Measurements from ENCODE around the gene MEPCE.
A peak's percentile ranks its signal among the peaks of the same experiment; 100 is the strongest.
"Not testable (repeated sequence)": the region's sequence is repeated elsewhere in the genome, so short reads cannot be mapped to it uniquely, and the experiment has no call there.

Gene MEPCE

GRCh38 chr7:100380196-100380595 lies 49.4 kb upstream of the MEPCE start:
- Histone ChIP-seq H3K4me3 (ENCODE audit: low read depth, low read length) (no peak overlapping the region), H3K27ac (ENCODE audit: extremely low read depth, low read depth, low read length) (no peak overlapping the region), H3K36me3 (ENCODE audit: control insufficient read depth in 2 of 2, insufficient read depth in 1 of 2, low read length in 2 of 2) (no peaks in the 10 kb centered on the region), H3K9me3 (ENCODE audit: control insufficient read depth, insufficient read depth, low read depth, low read length) (no peaks in the 10 kb centered on the region), H3K4me1 (ENCODE audit: control insufficient read depth, insufficient read depth, low read length) (no peaks in the 10 kb centered on the region)
- ChIA-PET POLR2A (no interaction called here), CTCF (interaction anchor here (0.7 to 1.4 kb wide), 2 partner anchors 27 to 74 kb away, joined by 3 read pairs; no protein-coding TSS in a partner anchor)
- TF ChIP-seq ZNF37A (tag by site-specific recombination; IDR thresholded peaks at IDR 0.05): no peak
- no peak for TF ChIP-seq ZNF214 (tag by site-specific recombination; IDR thresholded peaks at IDR 0.05; ENCODE audit: borderline replicate concordance)
- TF ChIP-seq ZNF366 (tag by site-specific recombination; conservative IDR thresholded peaks at IDR 0.05): no peak
- no peak for TF ChIP-seq ZNF311 (tag by site-specific recombination; IDR thresholded peaks at IDR 0.05; ENCODE audit: borderline replicate concordance)
- no peak for TF ChIP-seq TCF7L2 (IDR thresholded peaks at IDR 0.05; ENCODE audit: borderline replicate concordance, low read depth, low read length)
- TF ChIP-seq ZIC2 (tag by site-specific recombination; IDR thresholded peaks at IDR 0.05): no peak
- no peak for TF ChIP-seq ZNF585B (tag by site-specific recombination; IDR thresholded peaks at IDR 0.05)
- TF ChIP-seq ZNF837 (tag by site-specific recombination; IDR thresholded peaks at IDR 0.05): no peak
- no peak for TF ChIP-seq OSR2 (tag by site-specific recombination; IDR thresholded peaks at IDR 0.05)
- no peak for TF ChIP-seq BCL6B (tag by site-specific recombination; IDR thresholded peaks at IDR 0.05)
- TF ChIP-seq GLIS2 (tag by site-specific recombination; IDR thresholded peaks at IDR 0.05): no peak

GRCh38 chr7:100381531-100382233 lies 47.9 kb upstream of the MEPCE start:
- H3K4me3 ChIP-seq (ENCODE audit: low read depth, low read length); H3K4me1 ChIP-seq (ENCODE audit: control insufficient read depth, insufficient read depth, low read length); H3K36me3 ChIP-seq (ENCODE audit: control insufficient read depth in 2 of 2, insufficient read depth in 1 of 2, low read length in 2 of 2); H3K27ac ChIP-seq (ENCODE audit: extremely low read depth, low read depth, low read length); H3K9me3 ChIP-seq (ENCODE audit: control insufficient read depth, insufficient read depth, low read depth, low read length); CTCF ChIA-PET: not testable (repeated sequence)
- POLR2A ChIA-PET: interaction anchor here (1.1 to 1.4 kb wide), 3 partner anchors 26 to 63 kb away, joined by 3 to 4 read pairs (median 3); partner anchors contain the start of gene ZCWPW1

GRCh38 chr7:100382234-100382853 lies 47.3 kb upstream of the MEPCE start:
- H3K27ac ChIP-seq (ENCODE audit: extremely low read depth, low read depth, low read length); H3K4me3 ChIP-seq (ENCODE audit: low read depth, low read length); H3K9me3 ChIP-seq (ENCODE audit: control insufficient read depth, insufficient read depth, low read depth, low read length); H3K4me1 ChIP-seq (ENCODE audit: control insufficient read depth, insufficient read depth, low read length); H3K36me3 ChIP-seq (ENCODE audit: control insufficient read depth in 2 of 2, insufficient read depth in 1 of 2, low read length in 2 of 2): not testable (repeated sequence)
- TF ChIP-seq ZNF350 (tag by site-specific recombination; IDR thresholded peaks at IDR 0.05): peak; percentile 58; the same call in 1 of the 2 replicates
- TF ChIP-seq SP2 (tag by site-specific recombination; IDR thresholded peaks at IDR 0.05): peak; percentile 25
- POLR2A ChIA-PET: interaction anchor here (1.1 to 1.4 kb wide), 3 partner anchors 26 to 62 kb away, joined by 3 to 4 read pairs (median 3); partner anchors contain the start of gene ZCWPW1
- CTCF ChIA-PET: interaction anchor here (0.5 to 0.7 kb wide), 2 partner anchors 20 to 256 kb away, joined by 3 read pairs; no protein-coding TSS in a partner anchor

DNA sequence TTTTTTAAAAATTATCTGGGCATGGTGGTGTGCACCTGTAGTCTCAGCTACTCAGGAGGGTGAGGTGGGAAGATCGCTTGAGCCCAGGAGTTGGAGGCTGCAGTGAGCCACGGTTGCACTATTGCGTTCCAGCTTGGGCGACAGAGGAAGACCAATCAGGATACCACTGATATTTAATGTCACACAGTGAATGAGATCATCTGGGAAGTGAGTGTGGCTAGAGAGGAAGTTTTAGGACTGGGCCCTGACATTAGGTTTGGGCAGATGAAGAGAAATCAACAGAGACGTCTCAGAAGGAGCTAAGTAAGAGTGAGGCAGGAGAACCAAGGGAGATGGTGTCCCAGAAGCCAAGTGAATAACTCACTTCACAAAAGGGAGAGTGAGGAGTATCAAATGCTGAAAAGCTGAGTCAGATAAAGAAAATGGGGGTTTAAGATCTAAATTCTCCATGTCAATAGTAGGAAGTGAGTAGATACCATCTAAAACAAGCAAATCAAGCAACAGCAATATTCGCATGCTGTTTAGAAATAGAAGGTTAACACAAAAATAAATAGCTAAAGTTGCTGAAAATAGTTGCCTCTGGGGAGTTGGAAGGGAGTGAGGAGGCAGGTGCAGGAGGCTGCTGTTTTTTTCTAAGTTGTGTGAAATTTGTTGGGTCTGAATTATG lies 44.9 kb upstream of the MEPCE start:
- TF ChIP-seq SETDB1 (IDR thresholded peaks at IDR 0.05; ENCODE audit: insufficient read length, low read length) (no peak), ZNF658 (tag by site-specific recombination; IDR thresholded peaks at IDR 0.05) (no peak), ZNF37A (tag by site-specific recombination; IDR thresholded peaks at IDR 0.05) (no peak), EGR2 (tag by site-specific recombination; IDR thresholded peaks at IDR 0.05; ENCODE audit: low read depth) (no peak), ELK4 (IDR thresholded peaks at IDR 0.05; ENCODE audit: borderline replicate concordance, low read depth, low read length) (no peak), ZNF132 (tag by site-specific recombination; IDR thresholded peaks at IDR 0.05; ENCODE audit: borderline replicate concordance) (no peak), ZNF510 (tag by site-specific recombination; IDR thresholded peaks at IDR 0.05; ENCODE audit: insufficient replicate concordance) (no peak), ZNF140 (tag by site-specific recombination; IDR thresholded peaks at IDR 0.05) (no peak), ZNF23 (tag by site-specific recombination; IDR thresholded peaks at IDR 0.05; ENCODE audit: borderline replicate concordance) (no peak)
- TF ChIP-seq, protein P1, sequence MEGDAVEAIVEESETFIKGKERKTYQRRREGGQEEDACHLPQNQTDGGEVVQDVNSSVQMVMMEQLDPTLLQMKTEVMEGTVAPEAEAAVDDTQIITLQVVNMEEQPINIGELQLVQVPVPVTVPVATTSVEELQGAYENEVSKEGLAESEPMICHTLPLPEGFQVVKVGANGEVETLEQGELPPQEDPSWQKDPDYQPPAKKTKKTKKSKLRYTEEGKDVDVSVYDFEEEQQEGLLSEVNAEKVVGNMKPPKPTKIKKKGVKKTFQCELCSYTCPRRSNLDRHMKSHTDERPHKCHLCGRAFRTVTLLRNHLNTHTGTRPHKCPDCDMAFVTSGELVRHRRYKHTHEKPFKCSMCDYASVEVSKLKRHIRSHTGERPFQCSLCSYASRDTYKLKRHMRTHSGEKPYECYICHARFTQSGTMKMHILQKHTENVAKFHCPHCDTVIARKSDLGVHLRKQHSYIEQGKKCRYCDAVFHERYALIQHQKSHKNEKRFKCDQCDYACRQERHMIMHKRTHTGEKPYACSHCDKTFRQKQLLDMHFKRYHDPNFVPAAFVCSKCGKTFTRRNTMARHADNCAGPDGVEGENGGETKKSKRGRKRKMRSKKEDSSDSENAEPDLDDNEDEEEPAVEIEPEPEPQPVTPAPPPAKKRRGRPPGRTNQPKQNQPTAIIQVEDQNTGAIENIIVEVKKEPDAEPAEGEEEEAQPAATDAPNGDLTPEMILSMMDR (tag by site-specific recombination; IDR thresholded peaks at IDR 0.05): no peak
- Histone ChIP-seq H3K27ac (ENCODE audit: extremely low read depth, low read depth, low read length) (no peak overlapping the region), H3K4me1 (ENCODE audit: control insufficient read depth, insufficient read depth, low read length) (no peaks in the 10 kb centered on the region), H3K9me3 (ENCODE audit: control insufficient read depth, insufficient read depth, low read depth, low read length) (no peaks in the 10 kb centered on the region), H3K36me3 (ENCODE audit: control insufficient read depth in 2 of 2, insufficient read depth in 1 of 2, low read length in 2 of 2) (no peaks in the 10 kb centered on the region), H3K4me3 (ENCODE audit: low read depth, low read length) (no peak overlapping the region)
- ChIA-PET POLR2A (interaction anchor here (0.5 kb wide), 1 partner anchor 52 kb away, joined by 3 read pairs; the partner anchor contains the start of gene PPP1R35), CTCF (interaction anchor here (0.6 to 1.3 kb wide), 3 partner anchors 19 to 134 kb away, joined by 3 to 7 read pairs (median 6); no protein-coding TSS in a partner anchor)

Measured in HEK293 (cell line).